HG02870 (cell line): ENCODE measurements around the gene OR2J2.
"Not testable (repeated sequence)": the region's sequence is repeated elsewhere in the genome, so short reads cannot be mapped to it uniquely, and the experiment has no call there.

ENCODE experiments used
- ATAC-seq: cut with Tn5 transposase; IDR thresholded peaks from one replicate; pipeline ENCODE4 v1.9.1; 2021; ENCODE audit warnings: mild to moderate bottlenecking, moderate library complexity; ENCODE audit not compliant: unreplicated experiment

The OR2J2 gene

GRCh38 chr6:29218056-29218455 is 47.3 kb downstream of the OR2J2 start:
- ATAC-seq: not testable (repeated sequence)
